K562 (cell line): ENCODE results near the gene EEFSEC. TPM values are rescaled to one million over a fixed set of nuclear protein-coding genes. Genes with fewer than 3 reads are reported as not detected.

Source experiments
- CCNT2 ChIP-seq: IDR thresholded peaks from 2 replicates; pipeline ENCODE4 v1.6.1; 2011; ENCODE audit warnings: borderline replicate concordance, low read depth, mild to moderate bottlenecking, moderate library complexity, mixed read lengths, low read length; ENCODE audit not compliant: insufficient read length; ENCODE audit errors: extremely low read depth
- FOXA3 ChIP-seq, 2 experiments: fragments of 450-650 bp in 1 of 2; sonication (generic) in 1 of 2; formaldehyde crosslinking; IDR thresholded peaks in 1 of 2; conservative IDR thresholded peaks in 1 of 2; 2 replicates each; pipeline versions ENCODE4 v1.4.0 to v1.8.0; 2020 to 2022; ENCODE audit warnings: mild to moderate bottlenecking in 2 of 2, missing genetic modification reagents in 1 of 2
- GABPA ChIP-seq: fragments of 200-800 bp; sonication (Bioruptor generic); conservative IDR thresholded peaks from 2 replicates; pipeline ENCODE4 v1.6.1; 2016; ENCODE audit warnings: low read depth, missing genetic modification characterization, missing compliant biosample characterization
- MEIS2 ChIP-seq: fragments of 450-650 bp; IDR thresholded peaks from 2 replicates; pipeline ENCODE4 v1.6.1; 2014; ENCODE audit warnings: mild to moderate bottlenecking; ENCODE audit not compliant: partially characterized antibody
- PBX2 ChIP-seq, 2 experiments: IDR thresholded peaks in 1 of 2; conservative IDR thresholded peaks in 1 of 2; 2 replicates each; pipeline ENCODE4 v1.6.1; 2016; ENCODE audit warnings: low read depth in 2 of 2, mild to moderate bottlenecking in 1 of 2, missing compliant biosample characterization in 1 of 2, missing genetic modification characterization in 1 of 2, moderate library complexity in 1 of 2
- PHF8 ChIP-seq: fragments of 200-600 bp; sonication (generic); IDR thresholded peaks from 2 replicates; pipeline ENCODE4 v1.6.1; 2012; ENCODE audit warnings: mixed run types, mild to moderate bottlenecking, inconsistent platforms, low read length, moderate library complexity, borderline replicate concordance
- POLR2A ChIP-seq: fragments of 450-650 bp; conservative IDR thresholded peaks from 2 replicates; pipeline ENCODE4 v1.6.1; 2016
- PTBP1 ChIP-seq: fragments of 200-400 bp; formaldehyde crosslinking; IDR thresholded peaks from 2 replicates; pipeline ENCODE4 v1.6.1; 2017; ENCODE audit warnings: low read depth, low read length
- RBFOX2 ChIP-seq: fragments of 200-400 bp; formaldehyde crosslinking; IDR thresholded peaks from 2 replicates; pipeline ENCODE4 v1.6.1; 2017; ENCODE audit warnings: low read depth, mild to moderate bottlenecking, low read length, moderate library complexity
- REST ChIP-seq, 2 experiments: fragments of 450-650 bp; formaldehyde crosslinking in 1 of 2; IDR thresholded peaks; 2 replicates each; pipeline versions ENCODE4 v1.4.0 to v1.6.1; 2014 to 2020; ENCODE audit warnings: mild to moderate bottlenecking in 2 of 2, borderline replicate concordance in 1 of 2, low read depth in 1 of 2
- SMAD4 ChIP-seq: fragments of 250-450 bp; sonication (Bioruptor Pico); conservative IDR thresholded peaks from 2 replicates; pipeline ENCODE4 v1.8.0; 2021; ENCODE audit warnings: inconsistent platforms, mild to moderate bottlenecking, moderate library complexity
- TFE3 ChIP-seq: fragments of 450-650 bp; formaldehyde crosslinking; IDR thresholded peaks from 2 replicates; pipeline ENCODE4 v1.4.0; 2020; ENCODE audit warnings: mild to moderate bottlenecking, mixed read lengths
- polyA plus RNA-seq, 8 experiments: library from polyadenylated mRNA; depleted of rRNA in 4 of 8; stranded (reverse) in 5 of 8; unstranded in 3 of 8; fragments of >200 nt; fragmentation: Nextera tagmentation in 2 of 8; fragmentation: Illumina TruSeq in 1 of 8; extraction: Ambion mirVana in 2 of 8; extraction: Trizol in 1 of 8; gene quantifications; 2 replicates each; pipeline versions ENCODE4 v1.2.1 to v1.2.3, GENCODE V29; 2011 to 2014; ENCODE audit warnings: inconsistent platforms in 1 of 8, missing spikeins in 1 of 8
- total RNA-seq, 7 experiments: library from RNA; depleted of rRNA in 6 of 7; stranded (reverse); fragments of >200 nt in 6 of 7; fragmentation: Illumina TruSeq in 2 of 7; extraction: Trizol in 2 of 7; gene quantifications; 2 replicates each; pipeline versions ENCODE4 v1.2.1 to v1.2.3, GENCODE V29; 2011 to 2021; ENCODE audit warnings: low replicate concordance in 1 of 7

EEFSEC gene
- total and polyA plus RNA-seq, 9 of the 15 experiments (the other 6 are each of a cell fraction or from before 2014, with no cell fraction given) = 0.35 to 11.8 (median 7.7) TPM

GRCh38 chr3:128343287-128344051 lies 190.2 kb downstream of the EEFSEC start (continued):
- TF ChIP-seq PBX2 (CRISPR knock-in tag; IDR thresholded peaks at IDR 0.05; ENCODE audit: low read depth) = no peak
- TF ChIP-seq PBX2 (tag; conservative IDR thresholded peaks at IDR 0.05; ENCODE audit: low read depth) = peak; percentile 66
- 0 out of 2 replicates have a peak, but pooled peaks have one; percentile 47 for TF ChIP-seq POLR2A
- peak in 1 of 2 experiments; percentile 70; a peak in 1 of 4 replicates for TF ChIP-seq FOXA3 (CRISPR knock-in tag; conservative IDR thresholded peaks at IDR 0.05 in 1 of 2, IDR thresholded peaks at IDR 0.05 in 1 of 2)
- TF ChIP-seq SMAD4 (CRISPR knock-in tag) = 0 out of 2 replicates have a peak, but pooled peaks have one; percentile 25
- no peak for TF ChIP-seq PTBP1
- TF ChIP-seq GABPA = 0 out of 2 replicates have a peak, but pooled peaks have one; percentile 33
- TF ChIP-seq CCNT2 = no peak
- peak; percentile 13; the same call in 1 of the 2 replicates for TF ChIP-seq REST (IDR thresholded peaks at IDR 0.05; ENCODE audit: borderline replicate concordance)
- no peak for TF ChIP-seq REST (CRISPR knock-in tag; IDR thresholded peaks at IDR 0.05; ENCODE audit: low read depth)
- TF ChIP-seq TFE3 (CRISPR knock-in tag) = no peak
- TF ChIP-seq PHF8 = peak; percentile 15; the same call in 1 of the 2 replicates
- peak; percentile 39; the same call in 1 of the 2 replicates for TF ChIP-seq RBFOX2
- peak; percentile 81 for TF ChIP-seq MEIS2
